Stimulated activated CD4-positive, alpha-beta T cell treated with anti-CD3 and anti-CD28 coated beads, Interleukin-15, amount 100 ng/mL, for 48 hours (primary cell): ENCODE results near the gene MAD1L1.

Source experiments
- DNase-seq, 2 donors: peaks; one replicate each; pipeline ENCODE4 v3.0.0-alpha.2; 2020; ENCODE audit warnings: low read depth in 2 of 2

The MAD1L1 gene

GRCh38 chr7:2087744-2088143, 145.0 kb downstream of the MAD1L1 start:
- DNase-seq: no peak

GRCh38 chr7:2086229-2086628, 146.5 kb downstream of the MAD1L1 start:
- DNase-seq: no peak

GRCh38 chr7:2085804-2086203, 146.9 kb downstream of the MAD1L1 start:
- no peak for DNase-seq

GRCh38 chr7:2084781-2085505, 147.8 kb downstream of the MAD1L1 start:
- no peak for DNase-seq

GRCh38 chr7:2084331-2084730, 148.4 kb downstream of the MAD1L1 start:
- DNase-seq: no peak

GRCh38 chr7:2083362-2083761, 149.4 kb downstream of the MAD1L1 start:
- no peak for DNase-seq

- no peak for DNase-seq
These were observed 150.4 kb downstream of the MAD1L1 start for GRCh38 chr7:2082139-2082998.

GRCh38 chr7:2081526-2082135, 151.1 kb downstream of the MAD1L1 start:
- no peak for DNase-seq

GRCh38 chr7:2080477-2080876, 152.3 kb downstream of the MAD1L1 start:
- no peak for DNase-seq

GRCh38 chr7:2080060-2080387, 152.7 kb downstream of the MAD1L1 start:
- DNase-seq: no peak

- no peak for DNase-seq
These were observed 153.2 kb downstream of the MAD1L1 start for GRCh38 chr7:2079332-2080059.

GRCh38 chr7:2078899-2079298, 153.8 kb downstream of the MAD1L1 start:
- no peak for DNase-seq

- no peak for DNase-seq
These were observed 156.1 kb downstream of the MAD1L1 start for GRCh38 chr7:2076649-2077064.

GRCh38 chr7:2075811-2076210, 156.9 kb downstream of the MAD1L1 start:
- DNase-seq: no peak

- no peak for DNase-seq
These were observed 158.1 kb downstream of the MAD1L1 start for GRCh38 chr7:2074691-2075090.

GRCh38 chr7:2072798-2073197, 159.9 kb downstream of the MAD1L1 start:
- DNase-seq: no peak

GRCh38 chr7:2072042-2072441, 160.7 kb downstream of the MAD1L1 start:
- DNase-seq: no peak

- no peak for DNase-seq
These were observed 161.5 kb downstream of the MAD1L1 start for GRCh38 chr7:2071133-2071832.

GRCh38 chr7:2070151-2070763, 162.5 kb downstream of the MAD1L1 start:
- DNase-seq: no peak

- no peak for DNase-seq
These were observed 163.3 kb downstream of the MAD1L1 start for GRCh38 chr7:2069472-2069860.
